ENCODE results near the gene PLXDC2. TPM values are rescaled to one million over a fixed set of nuclear protein-coding genes. Genes with fewer than 3 reads are reported as not detected.
"Not testable (repeated sequence)": the region's sequence is repeated elsewhere in the genome, so short reads cannot be mapped to it uniquely, and the experiment has no call there.

Gene PLXDC2
- total RNA-seq, 3 donors from 2014 or later (not counting 1 experiment from before 2014, with no cell fraction given) = 16.9 to 22.9 (median 21.6) TPM

- 83% methylated on average over 1 of the region's 1 CpG for WGBS (ENCODE audit: insufficient coverage)
- no peak overlapping the region for H3K27ac Mint-ChIP-seq
- H3K4me3 ChIP-seq (ENCODE audit: low read length) = no peak overlapping the region
- H3K27me3 Mint-ChIP-seq (ENCODE audit: low read depth in 2 of 2) = no peaks in the 10 kb centered on the region
- H3K27ac ChIP-seq (ENCODE audit: low read length) = no peak overlapping the region
- H3K9me3 ChIP-seq (ENCODE audit: control insufficient read depth, insufficient read depth, low read length) = no peaks in the 10 kb centered on the region
- DNase-seq (no peak), ATAC-seq (no peak)
- H3K4me1 ChIP-seq (ENCODE audit: control insufficient read depth, insufficient read depth, low read length) = peaks cover 11% of the 10 kb centered on the region
- H3K9me3 Mint-ChIP-seq = no peaks in the 10 kb centered on the region
- intact Hi-C loops (cut with micrococcal nuclease) = no loop called here
- H3K4me1 Mint-ChIP-seq = peaks cover 26 to 29% of the 10 kb centered on the region in 2 donors
- no peaks in the 10 kb centered on the region for H3K36me3 Mint-ChIP-seq
- H3K4me3 Mint-ChIP-seq = no peak overlapping the region
- no peaks in the 10 kb centered on the region for H3K27me3 ChIP-seq (ENCODE audit: control insufficient read depth, insufficient read depth, low read length)
- no peaks in the 10 kb centered on the region for H3K36me3 ChIP-seq (ENCODE audit: control insufficient read depth, insufficient read depth, low read length)
- no peak for TF ChIP-seq CTCF (IDR thresholded peaks at IDR 0.05)
These were observed 183.2 kb downstream of the PLXDC2 start for GRCh38 chr10:19999431-19999830.

- H3K27me3 Mint-ChIP-seq (ENCODE audit: low read depth in 2 of 2); H3K27me3 ChIP-seq (ENCODE audit: control insufficient read depth, insufficient read depth, low read length); H3K4me3 Mint-ChIP-seq; ATAC-seq; H3K27ac ChIP-seq (ENCODE audit: low read length); H3K9me3 Mint-ChIP-seq; intact Hi-C loops (cut with micrococcal nuclease); H3K36me3 Mint-ChIP-seq; H3K4me3 ChIP-seq (ENCODE audit: low read length); DNase-seq; H3K36me3 ChIP-seq (ENCODE audit: control insufficient read depth, insufficient read depth, low read length); H3K9me3 ChIP-seq (ENCODE audit: control insufficient read depth, insufficient read depth, low read length): not testable (repeated sequence)
- Mint-ChIP-seq H3K27ac (peak overlapping the region in 1 of 2 donors; percentile 76), H3K4me1 (peaks cover 26 to 36% of the 10 kb centered on the region in 2 donors)
- WGBS (ENCODE audit: insufficient coverage) = 86% methylated on average over 1 of the region's 2 CpGs
- H3K4me1 ChIP-seq (ENCODE audit: control insufficient read depth, insufficient read depth, low read length) = peaks cover 11% of the 10 kb centered on the region
These were observed 185.8 kb downstream of the PLXDC2 start for GRCh38 chr10:20002026-20002425.

GRCh38 chr10:20002657-20003056 lies 186.4 kb downstream of the PLXDC2 start:
- Histone ChIP-seq H3K27me3 (ENCODE audit: control insufficient read depth, insufficient read depth, low read length) (no peaks in the 10 kb centered on the region), H3K4me3 (ENCODE audit: low read length) (no peak overlapping the region), H3K36me3 (ENCODE audit: control insufficient read depth, insufficient read depth, low read length) (no peaks in the 10 kb centered on the region), H3K4me1 (ENCODE audit: control insufficient read depth, insufficient read depth, low read length) (peaks cover 11% of the 10 kb centered on the region), H3K27ac (ENCODE audit: low read length) (no peak overlapping the region), H3K9me3 (ENCODE audit: control insufficient read depth, insufficient read depth, low read length) (no peaks in the 10 kb centered on the region)
- H3K4me1 Mint-ChIP-seq = peaks cover 26 to 36% of the 10 kb centered on the region in 2 donors
- WGBS (ENCODE audit: insufficient coverage) = 76% methylated on average over 3 of the region's 3 CpGs
- intact Hi-C loops (cut with micrococcal nuclease) = no loop called here
- H3K27ac Mint-ChIP-seq = peak overlapping the region; percentile 43 to 76
- H3K36me3 Mint-ChIP-seq = no peaks in the 10 kb centered on the region
- H3K4me3 Mint-ChIP-seq = no peak overlapping the region
- no peak for TF ChIP-seq CTCF (IDR thresholded peaks at IDR 0.05)
- no peak for ATAC-seq
- no peaks in the 10 kb centered on the region for H3K27me3 Mint-ChIP-seq (ENCODE audit: low read depth in 2 of 2)
- DNase-seq = no peak
- H3K9me3 Mint-ChIP-seq = no peaks in the 10 kb centered on the region

- WGBS (ENCODE audit: insufficient coverage) = 52% methylated on average over 3 of the region's 3 CpGs
- Mint-ChIP-seq H3K9me3 (no peaks in the 10 kb centered on the region), H3K27ac (peak overlapping the region; percentile 43 to 76), H3K36me3 (no peaks in the 10 kb centered on the region), H3K27me3 (ENCODE audit: low read depth in 2 of 2) (no peaks in the 10 kb centered on the region), H3K4me3 (peak overlapping the region; percentile 67), H3K4me1 (peaks cover 21 to 30% of the 10 kb centered on the region in 2 donors)
- Histone ChIP-seq H3K4me3 (ENCODE audit: low read length) (no peak overlapping the region), H3K27ac (ENCODE audit: low read length) (peak overlapping the region; percentile 57), H3K27me3 (ENCODE audit: control insufficient read depth, insufficient read depth, low read length) (no peaks in the 10 kb centered on the region), H3K36me3 (ENCODE audit: control insufficient read depth, insufficient read depth, low read length) (no peaks in the 10 kb centered on the region), H3K9me3 (ENCODE audit: control insufficient read depth, insufficient read depth, low read length) (no peaks in the 10 kb centered on the region), H3K4me1 (ENCODE audit: control insufficient read depth, insufficient read depth, low read length) (peaks cover 11% of the 10 kb centered on the region)
- no peak for TF ChIP-seq CTCF (IDR thresholded peaks at IDR 0.05)
- intact Hi-C loops (cut with micrococcal nuclease) = no loop called here
- ATAC-seq (peak; percentile 9 to 45 (median 38)), DNase-seq (peak in 1 of 2 donors; percentile 1)
These were observed 187.9 kb downstream of the PLXDC2 start for GRCh38 chr10:20004087-20004523.

Measured in natural killer cell (primary cell).